Endothelial cell of umbilical vein (primary cell): ENCODE results near the gene VGLL4.

ENCODE experiments used
- CTCF ChIP-seq, 2 donors: IDR thresholded peaks; 1 replicate in 1 of 2; 2 replicates in 1 of 2; pipeline ENCODE4 v1.5.1; 2011; ENCODE audit warnings: low read length in 2 of 2, mild to moderate bottlenecking in 2 of 2, moderate library complexity in 2 of 2, control low read depth in 1 of 2, inconsistent platforms in 1 of 2, low read depth in 1 of 2; ENCODE audit not compliant: insufficient read depth in 1 of 2; ENCODE audit errors: extremely low read depth in 1 of 2
- EZH2 ChIP-seq: IDR thresholded peaks from 2 replicates; pipeline ENCODE4 v1.6.1; 2012; ENCODE audit warnings: borderline replicate concordance, low read depth, mild to moderate bottlenecking, moderate library complexity, low read length, inconsistent platforms; ENCODE audit not compliant: severe bottlenecking
- MYC ChIP-seq: IDR thresholded peaks from one replicate; pipeline ENCODE4 v1.6.1; 2011; ENCODE audit warnings: mild to moderate bottlenecking, low read depth, low read length
- POLR2A ChIP-seq: IDR thresholded peaks from 2 replicates; pipeline ENCODE4 v1.6.1; 2012; ENCODE audit warnings: low read depth, mild to moderate bottlenecking, control low read depth, low read length

GRCh38 chr3:11538581-11538980, 105.1 kb downstream of the VGLL4 start:
- TF ChIP-seq POLR2A (no peak), CTCF (IDR thresholded peaks at IDR 0.05; ENCODE audit: extremely low read depth in 1 of 2, insufficient read depth in 1 of 2, low read depth in 1 of 2, low read length in 2 of 2) (no peak), EZH2 (no peak), MYC (no peak)
